HG03045 (cell line): ENCODE data around the gene BORCS8.
"Not testable (repeated sequence)": the region's sequence is repeated elsewhere in the genome, so short reads cannot be mapped to it uniquely, and the experiment has no call there.

ENCODE experiments used
- ATAC-seq: cut with Tn5 transposase; IDR thresholded peaks from one replicate; pipeline ENCODE4 v1.9.1; 2021; ENCODE audit warnings: mild to moderate bottlenecking, moderate library complexity; ENCODE audit not compliant: unreplicated experiment

BORCS8 gene

DNA sequence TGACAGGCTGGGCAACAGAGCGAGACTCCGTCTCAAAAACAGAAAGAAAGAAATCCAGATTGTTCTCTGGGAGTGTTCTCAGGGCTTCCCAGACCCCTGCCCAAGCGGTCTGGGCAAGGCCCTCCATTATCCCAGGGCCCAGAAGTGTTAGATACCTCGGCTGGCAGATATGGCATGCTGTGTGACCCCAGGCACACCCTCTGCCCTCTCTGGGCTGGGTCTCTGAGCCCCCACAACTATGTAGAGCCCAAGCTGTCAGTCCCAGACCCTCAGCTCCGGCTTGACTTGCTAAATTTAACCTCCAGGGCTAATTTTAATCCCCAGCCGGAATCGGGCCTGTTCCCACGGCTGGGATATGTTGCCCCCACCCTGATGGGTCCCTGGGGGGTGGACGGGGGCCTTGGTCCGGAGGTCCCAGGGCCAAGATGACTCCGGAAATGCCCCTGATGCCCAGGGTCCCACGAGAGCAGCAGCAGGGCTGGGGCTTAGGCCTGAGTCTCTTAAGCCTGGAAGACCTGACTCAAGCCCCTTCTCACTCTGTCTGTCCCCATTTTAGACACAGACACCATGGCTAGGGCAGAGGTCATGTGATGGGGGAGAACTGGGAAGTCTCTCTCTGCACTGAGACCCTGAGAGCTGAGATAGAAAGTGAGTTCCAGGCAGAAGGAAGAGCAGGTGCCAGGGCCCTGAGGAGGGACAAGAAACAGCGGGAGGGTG, 39.1 kb downstream of the BORCS8 start:
- no peak for ATAC-seq

GRCh38 chr19:19151418-19151817, 40.5 kb downstream of the BORCS8 start:
- ATAC-seq: no peak

DNA sequence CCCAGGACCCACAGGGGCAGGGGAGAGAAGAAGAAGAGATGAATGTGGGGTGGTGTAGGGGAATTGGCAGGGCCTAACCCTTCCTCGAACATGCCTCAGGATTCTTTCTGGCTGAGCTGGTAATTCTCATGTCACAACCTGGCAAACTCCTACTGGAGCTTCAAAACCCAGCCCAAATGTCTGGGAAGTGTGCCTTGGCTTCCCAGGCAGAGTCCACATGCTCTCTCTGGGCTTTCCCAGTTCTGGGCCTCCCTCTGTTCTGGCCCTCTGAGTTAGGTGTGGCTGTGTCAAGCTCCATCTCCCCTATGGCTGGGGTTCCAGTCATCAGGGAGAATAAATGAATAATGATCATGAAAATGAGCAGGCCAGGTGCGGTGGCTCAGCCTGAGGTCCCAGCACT, 42.5 kb downstream of the BORCS8 start:
- ATAC-seq: no peak

- ATAC-seq: not testable (repeated sequence)
These were observed 43.4 kb downstream of the BORCS8 start for GRCh38 chr19:19148504-19148903.

GRCh38 chr19:19147344-19147743, 44.6 kb downstream of the BORCS8 start:
- ATAC-seq: no peak

DNA sequence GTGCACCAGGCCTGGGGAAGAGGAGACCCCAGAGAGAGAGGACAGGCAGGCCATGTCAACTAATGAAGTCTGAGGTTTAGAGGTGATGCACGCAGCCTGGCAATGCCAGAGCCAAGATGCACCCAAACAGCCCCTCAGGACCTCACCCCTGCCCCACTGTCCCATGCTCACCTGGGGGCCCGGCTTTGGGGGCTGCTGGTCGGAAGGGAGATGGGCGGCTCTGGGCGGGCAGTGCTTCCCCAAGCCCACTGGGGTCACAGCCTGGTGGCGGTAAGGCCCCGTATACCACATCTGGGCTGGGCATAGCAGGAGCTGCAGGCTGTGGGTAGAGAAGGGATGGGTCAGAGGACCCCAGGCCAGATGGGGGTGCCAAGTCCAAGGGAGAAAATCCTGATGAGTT, 45.1 kb downstream of the BORCS8 start:
- no peak for ATAC-seq

GRCh38 chr19:19145684-19146608, 46.0 kb downstream of the BORCS8 start:
- no peak for ATAC-seq

DNA sequence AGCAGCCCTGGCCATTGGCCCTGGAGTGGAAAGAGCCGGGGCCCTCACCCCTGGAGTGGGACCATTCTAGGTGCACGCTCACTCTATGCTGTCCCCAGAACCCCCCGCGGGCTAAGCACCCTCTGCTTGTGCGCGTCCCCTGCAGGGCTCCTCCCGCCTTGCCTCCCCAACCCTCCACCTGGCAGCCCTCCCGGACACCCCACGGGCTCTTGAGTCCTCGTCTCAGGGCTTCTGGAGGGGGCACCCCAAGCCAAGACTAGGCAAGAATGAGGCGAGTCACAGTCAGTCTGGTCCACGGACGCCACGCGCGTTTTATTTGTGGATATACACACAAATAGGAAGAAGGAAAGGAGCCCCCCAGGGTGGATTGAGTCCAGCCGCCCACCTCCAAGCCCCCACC, 46.7 kb downstream of the BORCS8 start:
- no peak for ATAC-seq

GRCh38 chr19:19142347-19142746, 49.6 kb downstream of the BORCS8 start:
- no peak for ATAC-seq

DNA sequence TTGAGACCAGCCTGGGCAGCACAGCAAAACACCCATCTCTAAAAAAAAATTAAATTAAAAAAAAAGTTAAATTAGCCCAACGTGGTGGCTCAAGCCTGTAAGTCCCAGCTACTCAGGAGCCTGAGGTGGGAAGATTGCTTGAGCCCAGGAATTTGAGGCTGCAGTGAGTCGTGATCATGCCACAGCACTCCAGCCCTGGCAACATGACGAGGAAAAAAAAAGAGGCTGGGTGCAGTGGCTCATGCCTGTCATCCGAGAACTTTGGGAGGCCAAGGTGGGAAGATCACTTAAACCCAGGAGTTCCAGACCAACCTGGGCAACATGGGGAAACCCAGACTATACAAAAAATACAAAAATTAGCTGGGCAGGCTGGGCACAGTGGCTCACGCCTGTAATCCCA, 51.5 kb downstream of the BORCS8 start:
- ATAC-seq: no peak

DNA sequence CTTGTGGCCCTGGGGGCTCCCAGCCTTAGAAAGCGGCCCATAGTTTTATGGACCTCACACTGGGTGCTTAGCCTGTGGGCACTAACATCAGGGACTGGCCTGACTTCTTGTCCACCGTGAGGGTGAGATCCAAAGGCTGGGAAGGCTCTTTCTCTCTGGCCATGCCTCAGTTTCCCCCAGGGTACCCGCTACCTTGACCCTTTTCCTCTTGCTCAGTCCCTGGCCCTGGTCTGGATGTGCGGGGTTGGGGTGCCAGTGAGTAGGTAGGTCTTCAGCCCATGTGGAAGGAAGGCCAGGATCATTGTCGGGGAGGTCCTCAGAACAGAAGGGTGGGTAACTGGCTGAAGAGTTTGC, 52.1 kb downstream of the BORCS8 start:
- no peak for ATAC-seq

GRCh38 chr19:19138109-19138981, 53.6 kb downstream of the BORCS8 start, which contains the start of gene TMEM161A:
TSS of gene TMEM161A (minus strand) at chr19:19138478. CDS start at chr19:19138428, 50 bp downstream.
- peak; percentile 99 for ATAC-seq

GRCh38 chr19:19137556-19138108, 54.3 kb downstream of the BORCS8 start:
- ATAC-seq: no peak

- not testable (repeated sequence) for ATAC-seq
These were observed 56.2 kb downstream of the BORCS8 start for GRCh38 chr19:19135713-19136112.

- no peak for ATAC-seq
These were observed 57.2 kb downstream of the BORCS8 start for GRCh38 chr19:19134687-19135158.

DNA sequence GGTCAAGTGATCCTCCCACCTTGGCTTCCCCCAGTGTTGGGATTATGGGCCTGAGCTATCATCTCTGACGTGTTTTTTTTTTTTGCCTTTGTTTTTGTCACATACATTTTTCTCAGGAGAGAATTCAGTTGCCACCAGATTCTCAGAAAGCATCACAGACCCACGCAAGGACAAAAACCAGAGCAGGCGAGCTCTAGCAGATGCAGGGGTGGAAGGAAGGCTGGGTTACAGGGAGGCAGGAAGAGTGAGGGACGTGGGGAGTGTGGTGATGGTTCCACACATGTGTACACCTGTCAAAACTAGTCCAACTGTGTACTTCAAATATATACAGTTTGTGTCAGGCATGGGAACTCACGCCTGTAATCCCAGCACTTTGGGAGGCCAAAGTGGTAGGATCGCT, 58.0 kb downstream of the BORCS8 start:
- ATAC-seq: no peak

DNA sequence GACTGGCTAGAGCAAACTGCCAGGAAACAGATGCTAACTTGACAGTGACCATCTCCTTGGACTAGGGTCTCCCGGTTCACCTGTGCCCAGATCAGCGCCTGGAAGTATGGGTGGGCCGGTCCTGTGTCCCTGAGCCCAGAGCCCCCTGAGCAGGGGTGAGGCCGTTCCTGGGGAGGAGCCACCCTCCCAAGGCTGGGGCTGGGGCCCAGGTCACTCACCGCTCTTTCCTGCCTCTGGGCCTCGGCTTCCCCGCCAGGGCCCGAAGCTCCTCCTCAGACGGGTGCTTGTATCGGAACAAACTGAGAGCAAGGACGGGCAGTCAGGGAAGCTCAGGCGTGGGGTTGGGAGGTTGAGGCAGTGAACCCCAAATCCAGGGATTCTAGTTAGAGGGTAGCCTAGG, 59.0 kb downstream of the BORCS8 start:
- ATAC-seq: no peak

- ATAC-seq: no peak
These were observed 60.0 kb downstream of the BORCS8 start for GRCh38 chr19:19131989-19132388.
